HG03025 (cell line): ENCODE data around the gene RRM1.

Source experiments
- ATAC-seq: cut with Tn5 transposase; IDR thresholded peaks from one replicate; pipeline ENCODE4 v1.9.1; 2021; ENCODE audit warnings: mild to moderate bottlenecking, moderate library complexity; ENCODE audit not compliant: unreplicated experiment, low FRiP score

Gene RRM1

DNA sequence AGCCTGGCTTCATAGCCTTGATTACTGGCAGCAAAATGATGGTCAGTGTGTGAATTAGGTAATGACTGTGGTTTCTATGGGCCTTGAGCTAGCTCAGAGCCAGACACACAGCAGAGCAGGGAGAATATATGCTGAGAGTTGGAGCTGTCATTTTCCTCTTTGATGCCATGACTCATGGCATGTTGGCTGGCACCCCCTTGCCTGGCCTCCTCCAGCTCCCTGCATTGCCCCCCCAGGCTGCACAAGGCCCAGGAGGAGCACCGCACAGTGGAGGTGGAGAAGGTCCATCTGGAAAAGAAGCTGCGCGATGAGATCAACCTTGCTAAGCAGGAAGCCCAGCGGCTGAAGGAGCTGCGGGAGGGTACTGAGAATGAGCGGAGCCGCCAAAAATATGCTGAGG is 20.3 kb upstream of the RRM1 start:
- no peak for ATAC-seq

DNA sequence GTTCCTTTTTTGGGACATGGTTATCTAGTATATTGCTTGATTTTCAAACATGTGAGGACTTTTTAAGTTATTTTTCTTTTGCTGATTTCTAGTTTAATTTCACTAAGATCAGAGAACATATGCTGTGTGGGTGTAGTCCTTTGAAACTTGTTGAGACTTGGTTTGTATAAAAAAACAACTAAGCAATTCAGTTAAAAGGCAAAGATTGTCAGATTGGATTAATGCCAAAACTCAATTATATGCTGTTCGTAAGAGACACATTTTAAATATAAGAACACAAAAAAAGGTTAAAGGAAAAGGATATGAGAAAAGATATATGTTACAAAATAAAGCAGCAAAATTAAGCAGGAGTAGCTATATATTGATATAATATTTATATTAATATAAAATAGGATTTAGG is 17.8 kb upstream of the RRM1 start:
- no peak for ATAC-seq

DNA sequence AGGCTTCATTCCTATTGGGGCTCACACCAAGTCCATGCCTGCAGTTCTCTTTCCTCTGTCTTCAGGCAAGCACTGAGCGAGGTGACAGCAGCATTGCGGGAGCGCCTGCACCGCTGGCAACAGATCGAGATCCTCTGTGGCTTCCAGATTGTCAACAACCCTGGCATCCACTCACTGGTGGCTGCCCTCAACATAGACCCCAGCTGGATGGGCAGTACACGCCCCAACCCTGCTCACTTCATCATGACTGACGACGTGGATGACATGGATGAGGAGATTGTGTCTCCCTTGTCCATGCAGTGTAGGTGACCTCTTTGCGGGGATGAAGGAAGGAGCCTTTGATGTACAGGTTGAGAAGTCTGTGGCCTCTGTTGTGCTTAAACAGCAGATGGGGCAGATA is 11.4 kb upstream of the RRM1 start:
- no peak for ATAC-seq

DNA sequence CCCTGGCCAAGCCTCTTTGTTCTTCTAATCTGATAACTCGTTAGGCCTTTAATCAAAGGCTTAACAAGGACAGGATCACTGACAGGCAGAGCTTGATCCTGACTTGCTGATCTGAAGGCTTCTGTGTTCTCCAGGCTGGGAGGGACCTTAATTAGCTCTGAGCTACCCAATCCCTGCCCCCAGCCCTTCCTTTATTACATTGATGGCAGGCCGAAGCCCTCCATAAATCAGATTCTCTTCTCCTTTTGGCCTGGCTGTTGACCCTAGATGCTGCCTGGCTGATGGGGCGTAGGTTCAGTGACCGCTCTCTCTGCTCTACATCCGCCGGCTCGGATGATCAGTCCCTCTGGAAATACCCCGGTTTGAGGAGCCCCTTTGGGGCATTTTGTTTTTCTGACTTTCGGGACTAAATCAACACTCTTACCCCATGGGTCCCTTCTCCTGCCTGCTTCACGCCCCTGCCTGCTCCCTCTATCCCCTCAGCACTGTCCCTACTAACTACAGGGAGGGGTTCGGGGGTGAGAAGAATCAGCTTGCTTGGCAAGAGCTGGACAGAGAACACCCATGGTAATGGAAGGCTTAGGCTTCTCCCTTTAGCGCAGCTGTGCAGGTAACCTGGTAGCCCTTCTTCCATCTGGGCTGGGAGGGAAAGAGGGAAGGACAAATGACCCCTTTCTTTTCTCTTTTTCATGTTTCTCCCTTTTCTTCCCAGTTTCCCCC is 10.0 kb upstream of the RRM1 start:
- ATAC-seq: no peak

DNA sequence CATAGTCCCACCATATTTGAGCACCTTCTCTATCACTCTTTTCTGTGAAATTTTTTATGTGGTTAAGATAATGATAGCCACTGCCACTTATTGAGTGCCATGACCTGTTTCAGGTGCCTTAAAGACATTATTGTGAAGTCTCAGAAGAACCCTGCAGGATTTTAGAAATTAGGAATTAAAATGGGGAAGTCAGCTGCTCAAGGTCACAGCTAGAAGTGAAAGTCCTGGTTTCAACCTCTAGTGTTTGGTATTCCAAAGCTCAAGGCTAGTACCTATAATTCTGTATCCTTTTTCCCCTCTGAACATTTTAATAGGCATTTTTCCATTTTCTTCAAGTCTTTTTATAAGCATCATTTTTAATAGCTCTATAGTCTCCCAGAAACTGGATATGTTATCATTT is 9.0 kb upstream of the RRM1 start:
- ATAC-seq: no peak

DNA sequence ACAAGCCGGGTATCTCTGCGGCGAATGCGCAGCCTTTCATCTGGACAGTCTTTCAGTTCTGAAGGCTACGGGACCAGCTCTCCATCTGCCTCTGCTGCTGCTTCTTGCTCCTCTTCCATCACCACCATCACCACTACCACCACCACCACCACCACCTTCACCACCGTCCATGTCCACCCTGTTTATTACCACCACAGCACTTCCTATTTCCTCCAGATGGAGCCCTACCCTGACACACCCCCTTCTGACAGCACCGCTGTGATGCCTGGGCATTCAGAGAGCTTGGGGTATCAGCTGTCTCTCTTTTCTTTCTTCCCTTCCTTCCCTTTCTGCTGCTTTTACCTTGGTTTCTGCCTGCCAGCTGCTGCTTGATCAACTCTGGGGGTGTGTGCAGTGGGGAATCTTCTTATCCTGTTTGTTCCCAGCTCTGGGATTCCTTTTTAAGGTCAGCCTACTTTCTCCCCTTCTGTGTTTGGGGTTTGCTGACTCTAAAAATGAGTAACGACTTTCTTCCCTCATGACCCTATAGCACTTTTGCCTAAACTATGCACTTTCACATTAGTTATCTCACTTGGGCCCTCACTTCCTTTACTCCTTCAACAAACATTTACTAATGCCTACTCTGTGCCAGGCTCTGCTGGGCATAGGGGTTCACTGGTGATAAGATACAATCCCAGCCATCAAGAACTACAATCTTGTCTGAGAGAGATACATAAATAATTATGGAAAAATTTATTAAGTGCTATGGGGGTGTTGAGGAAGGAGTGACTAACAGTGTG is 7.8 kb upstream of the RRM1 start:
- no peak for ATAC-seq

DNA sequence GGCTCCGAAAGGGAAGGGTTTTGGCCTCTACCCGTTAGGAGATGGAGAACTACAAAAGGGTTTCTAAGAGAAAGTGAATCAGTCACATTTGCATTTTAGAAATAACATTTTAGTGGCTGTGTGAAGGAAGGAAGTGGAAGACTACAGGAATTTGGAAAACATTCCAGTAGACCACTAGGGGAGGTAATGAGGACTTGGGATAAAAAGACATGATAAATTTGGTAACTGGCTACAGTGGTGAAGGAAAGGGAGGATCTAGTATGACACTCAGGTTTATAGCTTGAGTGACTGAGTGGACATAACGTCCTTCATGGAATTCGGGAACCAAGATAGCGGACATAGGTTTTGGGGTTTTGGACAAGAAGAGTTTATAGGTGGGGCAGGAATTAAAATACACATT is 7.0 kb upstream of the RRM1 start:
- no peak for ATAC-seq

DNA sequence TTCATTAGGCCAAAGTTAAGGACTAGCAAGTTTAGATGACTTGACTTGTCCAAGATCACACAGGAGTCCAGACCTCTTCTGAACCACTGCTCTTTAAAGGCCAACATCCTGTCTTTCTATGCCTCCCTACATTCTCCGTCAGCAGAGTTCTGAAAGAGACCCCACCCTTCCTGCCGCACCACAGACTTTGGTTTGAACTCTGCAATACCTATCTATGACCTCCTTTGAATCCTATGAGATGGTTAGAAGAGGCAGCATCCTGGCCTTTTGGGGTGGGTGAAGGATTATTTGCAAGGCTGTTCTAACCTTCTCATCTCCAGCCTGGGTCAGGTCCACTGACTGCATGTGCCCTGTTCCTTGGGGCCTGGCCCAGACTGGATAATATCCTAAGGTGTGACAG is 4.3 kb upstream of the RRM1 start:
- no peak for ATAC-seq

DNA sequence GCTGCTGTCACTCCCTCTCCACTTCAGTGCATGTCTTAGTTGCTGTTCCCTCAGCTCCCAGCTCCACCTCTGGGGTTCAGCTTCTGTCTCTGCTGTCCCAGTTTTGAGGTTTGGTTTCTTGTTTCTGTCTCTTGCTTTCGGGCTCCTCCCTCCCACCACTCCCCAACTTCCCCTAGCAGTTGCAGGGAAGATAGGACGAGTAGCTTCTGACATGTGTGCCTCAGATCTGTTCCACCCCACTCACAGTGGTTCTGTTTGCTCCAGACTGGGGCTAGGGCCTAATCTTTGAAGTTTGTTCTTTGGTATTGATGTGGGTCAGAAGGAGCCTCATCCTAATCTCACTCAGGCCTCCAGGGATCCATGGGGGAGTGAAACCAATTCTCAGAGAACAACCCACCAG is 2.6 kb upstream of the RRM1 start:
- ATAC-seq: no peak

DNA sequence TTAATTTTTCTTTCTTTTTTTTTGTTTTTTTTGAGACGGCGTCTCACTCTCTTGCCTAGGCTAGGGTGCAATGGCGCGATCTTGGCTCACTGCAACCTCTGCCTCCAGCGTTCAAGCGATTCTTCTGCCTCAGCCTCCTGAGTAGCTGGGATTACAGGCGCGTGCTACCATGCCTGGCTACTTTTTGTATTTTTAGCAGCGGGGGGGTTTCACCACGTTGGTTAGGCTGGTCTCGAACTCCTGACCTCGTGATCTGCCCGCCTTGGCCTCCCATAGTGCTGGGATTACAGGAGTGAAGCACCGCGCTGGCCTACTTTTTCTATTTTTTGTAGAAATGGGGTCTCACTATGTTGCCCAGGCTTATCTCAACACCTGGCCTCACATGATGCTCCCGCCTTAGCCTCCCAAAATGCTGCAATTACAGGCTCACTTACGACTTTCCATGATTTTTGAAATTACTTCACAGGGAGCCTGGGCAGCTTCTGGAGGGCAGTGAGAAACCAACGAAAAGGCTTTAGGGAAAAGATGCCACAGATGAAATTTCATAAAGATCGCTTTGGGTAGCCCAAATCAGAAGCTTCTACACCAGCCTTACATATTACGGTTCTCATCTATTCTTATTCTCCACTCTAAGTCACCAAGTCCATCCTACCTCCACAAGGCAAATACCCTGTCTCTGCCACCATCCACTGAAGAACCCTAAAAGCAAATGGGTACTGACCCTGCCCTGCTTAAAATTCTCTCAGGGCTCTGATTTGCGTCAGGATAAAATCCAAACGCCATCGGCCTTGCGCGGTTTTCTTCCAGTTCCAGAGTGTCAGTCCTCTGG is 866 bp upstream of the RRM1 start:
- ATAC-seq: no peak

DNA sequence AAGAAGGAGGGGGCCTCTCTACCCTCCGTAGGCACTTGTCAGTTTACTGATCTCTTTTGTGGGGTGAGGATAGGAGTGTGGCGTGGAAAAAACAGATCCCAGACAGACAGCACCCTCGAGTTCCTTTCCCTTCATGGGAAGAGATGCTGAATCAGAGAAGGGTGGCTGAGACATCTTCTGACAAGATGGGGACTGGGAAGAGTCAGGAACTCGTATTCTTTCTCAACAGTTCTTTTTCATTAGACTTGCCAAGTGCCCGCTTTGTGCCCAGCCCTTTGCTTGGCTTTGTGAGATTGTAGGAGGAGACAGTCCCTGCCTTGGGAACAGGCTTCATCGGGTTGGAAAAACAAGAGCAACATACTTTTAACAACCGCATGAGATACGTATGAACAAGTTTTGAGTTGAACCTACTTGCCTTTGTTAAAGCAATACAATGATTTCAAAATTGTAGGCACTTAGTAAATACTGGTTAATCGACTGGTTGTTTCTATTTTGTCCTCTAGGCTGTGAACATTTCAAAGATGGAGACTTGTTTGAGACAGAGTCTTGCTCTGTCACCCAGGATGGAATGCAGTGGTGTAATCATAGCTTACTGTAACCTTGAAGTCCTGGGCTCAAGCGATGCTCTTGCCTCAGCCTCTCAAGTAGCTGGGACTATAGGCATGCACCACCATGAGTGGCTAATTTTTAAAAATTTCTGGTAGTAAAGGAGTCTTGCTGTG is 1.1 kb downstream of the RRM1 start:
- ATAC-seq: no peak

DNA sequence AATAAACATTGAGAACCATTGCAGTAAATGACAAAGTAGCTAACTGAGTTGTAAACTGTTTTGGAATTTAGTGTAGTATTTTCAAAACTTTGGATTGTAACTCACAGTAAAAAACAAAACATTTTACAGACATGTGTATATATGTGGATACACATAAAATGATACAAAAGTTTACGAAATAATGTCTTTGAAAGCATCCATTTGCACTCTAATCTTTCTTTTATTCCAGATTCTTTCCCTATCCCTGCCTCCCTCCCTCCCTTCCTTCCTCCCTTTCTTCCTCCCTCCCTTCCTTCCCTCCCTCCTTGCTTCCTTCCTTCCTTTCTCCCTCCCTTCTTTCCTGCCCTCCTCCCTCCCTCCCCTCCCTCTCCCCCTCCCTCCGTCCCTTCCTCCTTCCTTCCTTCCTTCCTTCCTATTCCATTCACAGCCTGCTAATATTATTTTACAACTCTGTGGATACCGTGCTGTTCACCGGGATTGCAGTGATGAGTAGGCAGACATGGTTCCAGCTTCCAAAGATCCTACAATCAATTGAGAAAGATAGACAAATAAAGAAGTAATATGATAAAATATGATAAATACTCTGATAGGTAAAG is 3.5 kb downstream of the RRM1 start:
- no peak for ATAC-seq

DNA sequence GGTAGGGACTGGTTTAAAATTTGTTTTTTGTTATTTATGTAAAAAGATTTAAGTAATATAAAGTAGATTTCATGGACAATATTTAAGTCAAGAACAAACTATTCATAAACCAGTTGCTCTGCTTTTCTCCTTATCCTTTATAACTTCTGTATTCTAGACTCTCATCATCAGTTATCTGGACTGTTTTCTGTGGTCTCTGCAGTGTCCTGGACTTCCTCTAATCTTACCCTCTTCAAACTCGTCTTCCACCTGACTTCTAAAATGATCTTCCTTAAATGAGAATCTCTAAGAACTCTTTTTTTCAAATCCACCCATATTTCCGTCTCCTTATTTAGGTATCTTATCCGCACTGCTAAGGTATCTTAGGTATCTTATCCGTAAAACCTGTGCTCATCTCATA is 8.1 kb downstream of the RRM1 start:
- ATAC-seq: no peak

DNA sequence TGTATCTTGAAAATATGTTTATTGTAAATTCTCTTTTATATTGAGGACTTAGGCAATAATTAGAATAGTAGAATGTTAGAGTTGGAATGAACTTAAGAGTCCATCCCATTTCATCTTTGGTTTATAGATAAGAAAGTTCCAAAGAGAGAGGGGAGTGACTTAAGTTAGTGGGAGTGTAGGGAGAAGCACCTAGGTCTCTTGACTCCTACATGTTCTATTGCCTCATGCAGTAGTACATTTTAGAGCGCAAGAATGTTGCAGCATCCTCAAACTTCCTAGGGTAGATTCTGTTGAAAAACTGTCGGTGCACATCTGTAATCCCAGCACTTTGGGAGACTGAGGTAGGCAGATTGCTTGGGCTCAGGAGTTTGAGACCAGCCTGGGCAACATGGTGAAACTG is 8.7 kb downstream of the RRM1 start:
- ATAC-seq: no peak

DNA sequence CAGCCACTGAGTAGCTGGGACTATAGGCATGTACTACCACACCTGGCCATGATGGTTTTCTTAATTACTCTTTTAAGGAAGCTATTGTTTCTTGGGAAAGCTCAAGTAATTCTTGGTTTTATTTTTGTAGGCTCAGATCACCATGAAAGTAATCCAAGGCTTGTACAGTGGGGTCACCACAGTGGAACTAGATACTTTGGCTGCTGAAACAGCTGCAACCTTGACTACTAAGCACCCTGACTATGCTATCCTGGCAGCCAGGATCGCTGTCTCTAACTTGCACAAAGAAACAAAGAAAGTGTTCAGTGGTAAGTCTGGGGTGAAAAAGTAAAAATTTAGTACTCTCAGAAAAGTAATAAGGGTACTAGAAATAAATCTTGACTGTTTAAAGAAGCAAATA is 11.3 kb downstream of the RRM1 start:
- no peak for ATAC-seq

DNA sequence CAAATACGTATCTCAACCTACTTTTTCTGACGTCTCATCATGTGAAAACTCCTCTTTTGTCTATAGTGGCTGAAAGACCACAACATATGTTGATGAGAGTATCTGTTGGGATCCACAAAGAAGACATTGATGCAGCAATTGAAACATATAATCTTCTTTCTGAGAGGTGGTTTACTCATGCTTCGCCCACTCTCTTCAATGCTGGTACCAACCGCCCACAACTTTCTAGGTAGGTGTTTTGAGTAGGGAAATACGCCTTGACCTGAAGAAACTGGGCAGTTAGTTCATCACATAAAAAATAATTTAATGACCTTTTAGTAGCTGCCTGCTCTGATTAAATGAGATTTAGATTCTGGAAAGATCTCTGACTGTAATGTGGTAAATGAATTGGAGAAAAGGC is 17.2 kb downstream of the RRM1 start:
- no peak for ATAC-seq

DNA sequence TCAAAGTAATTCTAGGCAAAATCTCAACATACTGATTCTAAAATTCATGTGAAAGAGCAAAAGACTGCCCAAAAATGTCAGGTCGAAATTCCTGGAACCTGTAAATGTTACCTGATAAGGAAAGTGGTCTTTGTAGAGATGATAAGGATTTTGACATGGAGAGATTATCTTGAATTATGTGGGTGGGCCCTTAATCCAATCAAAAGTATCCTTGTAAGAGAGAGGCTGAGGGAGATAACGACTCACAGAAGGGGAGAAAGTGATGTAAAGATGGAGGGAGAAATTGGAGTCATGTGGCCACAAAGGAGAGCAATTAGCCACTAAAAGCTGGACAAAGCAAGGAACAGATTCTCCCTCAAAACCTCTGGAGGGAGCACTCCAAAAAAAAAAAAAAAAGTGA is 20.5 kb downstream of the RRM1 start:
- no peak for ATAC-seq

DNA sequence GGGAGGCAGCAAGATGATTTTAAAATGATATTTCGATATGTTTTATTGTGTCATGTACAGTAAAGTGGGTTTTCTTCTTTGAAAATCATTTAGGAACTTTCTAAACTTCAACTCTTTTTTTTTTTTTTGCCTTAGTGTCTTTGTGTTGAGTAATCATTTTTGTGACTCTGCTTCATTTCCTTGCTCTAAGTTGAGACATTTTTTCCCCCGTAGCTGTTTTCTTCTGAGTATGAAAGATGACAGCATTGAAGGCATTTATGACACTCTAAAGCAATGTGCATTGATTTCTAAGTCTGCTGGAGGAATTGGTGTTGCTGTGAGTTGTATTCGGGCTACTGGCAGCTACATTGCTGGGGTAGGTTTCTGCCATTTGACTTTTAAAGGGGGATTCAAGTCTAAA is 23.5 kb downstream of the RRM1 start:
- no peak for ATAC-seq

DNA sequence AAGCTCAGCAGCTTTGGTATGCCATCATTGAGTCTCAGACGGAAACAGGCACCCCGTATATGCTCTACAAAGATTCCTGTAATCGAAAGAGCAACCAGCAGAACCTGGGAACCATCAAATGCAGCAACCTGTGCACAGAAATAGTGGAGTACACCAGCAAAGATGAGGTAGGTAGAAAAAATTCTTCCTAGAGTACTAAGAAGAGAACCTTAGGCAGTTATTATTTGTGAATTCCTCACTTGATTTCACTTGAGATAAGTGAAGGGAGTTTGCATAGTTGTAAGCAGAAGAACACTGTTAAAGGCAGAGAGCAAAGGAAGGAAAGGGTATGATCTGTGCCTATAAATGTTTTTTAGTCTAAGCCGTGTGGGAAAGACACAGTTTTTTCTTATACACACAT is 28.6 kb downstream of the RRM1 start:
- no peak for ATAC-seq

DNA sequence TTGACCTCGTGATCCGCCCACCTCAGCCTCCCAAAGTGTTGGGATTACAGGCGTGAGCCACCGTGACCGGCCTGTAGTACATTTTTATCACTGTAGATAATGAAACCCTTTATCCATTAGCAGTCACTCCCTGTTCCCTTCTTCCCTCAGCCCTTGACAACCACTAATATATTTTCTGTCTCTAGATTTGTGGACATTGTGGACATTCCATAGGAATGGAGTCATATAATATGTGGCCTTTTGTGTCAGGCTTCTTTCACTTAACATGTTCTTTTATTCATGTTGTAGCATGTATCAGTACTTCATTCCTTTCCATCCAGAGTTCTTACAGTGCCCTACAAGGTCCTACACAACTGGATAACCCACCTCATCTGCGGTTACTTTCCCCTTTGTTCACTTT is 30.5 kb downstream of the RRM1 start:
- ATAC-seq: no peak
